GM23338 (cell line): ENCODE results near the gene ROCK2. TPM values are rescaled to one million over a fixed set of nuclear protein-coding genes. Genes with fewer than 3 reads are reported as not detected.

Source experiments
- ATAC-seq: fragments of 200-7000 bp; cut with Tn5 transposase; 3 replicates; pipeline ENCODE4 v1.9.1; 2020
- DNase-seq: peaks from one replicate; pipeline ENCODE4 v3.0.0-alpha.2; 2015; ENCODE audit warnings: low spot score
- H2AFZ ChIP-seq: fragments of 200-600 bp; sonication (generic); 2 replicates; pipeline ENCODE4 v1.8.0; 2016; ENCODE audit warnings: antibody characterized with exemption, mild to moderate bottlenecking, moderate library complexity
- H3F3A ChIP-seq: fragments of 200-600 bp; sonication (generic); replicated peaks from 2 replicates; pipeline ENCODE4 v1.8.0; 2017; ENCODE audit warnings: antibody characterized with exemption, mixed run types, low read depth
- H3K27ac ChIP-seq: fragments of 200-600 bp; sonication (generic); 2 replicates; pipeline ENCODE4 v1.6.1; 2016; ENCODE audit warnings: low read depth
- H3K27me3 ChIP-seq: fragments of 200-600 bp; sonication (generic); 2 replicates; pipeline ENCODE4 v1.8.0; 2016; ENCODE audit warnings: mild to moderate bottlenecking, mixed run types, moderate library complexity; ENCODE audit not compliant: insufficient read depth
- H3K36me3 ChIP-seq: fragments of 200-600 bp; sonication (generic); 2 replicates; pipeline ENCODE4 v1.8.0; 2016; ENCODE audit warnings: mild to moderate bottlenecking; ENCODE audit not compliant: insufficient read depth
- H3K4me1 ChIP-seq: fragments of 200-600 bp; sonication (generic); 2 replicates; pipeline ENCODE4 v1.8.0; 2016; ENCODE audit warnings: mild to moderate bottlenecking, moderate library complexity; ENCODE audit not compliant: insufficient read depth
- H3K4me2 ChIP-seq: fragments of 200-600 bp; sonication (generic); 2 replicates; pipeline ENCODE4 v1.7.1; 2017; ENCODE audit warnings: mixed run types
- H3K4me3 ChIP-seq: fragments of 200-600 bp; sonication (generic); 2 replicates; pipeline ENCODE4 v1.6.1; 2016; ENCODE audit warnings: mixed run types
- H3K79me2 ChIP-seq: fragments of 200-600 bp; sonication (generic); replicated peaks from 2 replicates; pipeline ENCODE4 v1.8.0; 2017; ENCODE audit warnings: mild to moderate bottlenecking; ENCODE audit not compliant: insufficient read depth
- H3K9me2 ChIP-seq: fragments of 200-600 bp; sonication (generic); 2 replicates; pipeline ENCODE4 v1.8.0; 2017; ENCODE audit not compliant: insufficient read depth
- H4K20me1 ChIP-seq: fragments of 200-600 bp; sonication (generic); replicated peaks from 2 replicates; pipeline ENCODE4 v1.8.0; 2017; ENCODE audit warnings: mild to moderate bottlenecking; ENCODE audit not compliant: insufficient read depth
- H3K27ac Mint-ChIP-seq: 2 replicates; pipeline ENCODE4 v1.8.0; 2020; ENCODE audit warnings: inconsistent platforms, mild to moderate bottlenecking, moderate library complexity, mixed read lengths
- H3K27me3 Mint-ChIP-seq: 3 replicates; pipeline ENCODE4 v1.8.0; 2022; ENCODE audit warnings: low read depth, mild to moderate bottlenecking, moderate library complexity, mixed read lengths, inconsistent platforms; ENCODE audit not compliant: insufficient read depth, poor library complexity
- H3K36me3 Mint-ChIP-seq: 3 replicates; pipeline ENCODE4 v1.8.0; 2021; ENCODE audit warnings: low read depth, mild to moderate bottlenecking, inconsistent platforms, moderate library complexity, mixed read lengths
- H3K4me1 Mint-ChIP-seq: 3 replicates; pipeline ENCODE4 v1.8.0; 2020; ENCODE audit warnings: mild to moderate bottlenecking, inconsistent platforms, mixed read lengths
- H3K4me3 Mint-ChIP-seq: 3 replicates; pipeline ENCODE4 v1.8.0; 2021; ENCODE audit warnings: moderate library complexity, mild to moderate bottlenecking, inconsistent platforms, mixed read lengths
- H3K9me3 Mint-ChIP-seq: 3 replicates; pipeline ENCODE4 v1.8.0; 2020; ENCODE audit warnings: moderate library complexity, mild to moderate bottlenecking, inconsistent platforms, mixed read lengths
- CREB1 ChIP-seq: fragments of 250-450 bp; sonication (Bioruptor Pico); IDR thresholded peaks from 2 replicates; pipeline ENCODE4 v1.5.0; 2020; ENCODE audit warnings: low read depth, mild to moderate bottlenecking, moderate library complexity
- EZH2phosphoT487 ChIP-seq: fragments of 200-600 bp; sonication (generic); IDR thresholded peaks from one replicate; pipeline ENCODE4 v1.8.1; 2018; ENCODE audit warnings: antibody characterized with exemption; ENCODE audit not compliant: unreplicated experiment
- STAT1 ChIP-seq: IDR thresholded peaks from one replicate; pipeline ENCODE4 v1.6.1; 2016; ENCODE audit warnings: antibody characterized with exemption; ENCODE audit not compliant: unreplicated experiment
- ZNF114 ChIP-seq: fragments of 250-450 bp; sonication (Bioruptor Pico); IDR thresholded peaks from 2 replicates; pipeline ENCODE4 v1.5.0; 2020; ENCODE audit warnings: mild to moderate bottlenecking, moderate library complexity
- polyA plus RNA-seq: library from polyadenylated mRNA; unstranded; fragments of >200 nt; fragmentation: Nextera tagmentation; extraction: Ambion mirVana; gene quantifications from 2 replicates; pipeline ENCODE4 v1.2.1, GENCODE V29; 2016
- total RNA-seq: library from RNA; depleted of rRNA; stranded (reverse); fragments of >200 nt; shearing (Covaris generic); gene quantifications from 2 replicates; pipeline ENCODE4 v1.2.3, GENCODE V29; 2014
- TF ChIP-seq, protein P1 (sequence below): IDR thresholded peaks from one replicate; pipeline ENCODE4 v1.6.1; 2018; ENCODE audit warnings: antibody characterized with exemption; ENCODE audit not compliant: unreplicated experiment
- TF ChIP-seq, protein P2 (sequence below): IDR thresholded peaks from 2 replicates; pipeline ENCODE4 v1.6.1; 2016; ENCODE audit warnings: antibody characterized with exemption
- TF ChIP-seq, protein P3 (sequence below): fragments of 250-450 bp; sonication (Bioruptor Pico); IDR thresholded peaks from 2 replicates; pipeline ENCODE4 v1.5.0; 2020; ENCODE audit warnings: mild to moderate bottlenecking, moderate library complexity

ROCK2 gene
- total and polyA plus RNA-seq, 2 experiments from 2014 or later, result 16.4 to 28.0 TPM

DNA sequence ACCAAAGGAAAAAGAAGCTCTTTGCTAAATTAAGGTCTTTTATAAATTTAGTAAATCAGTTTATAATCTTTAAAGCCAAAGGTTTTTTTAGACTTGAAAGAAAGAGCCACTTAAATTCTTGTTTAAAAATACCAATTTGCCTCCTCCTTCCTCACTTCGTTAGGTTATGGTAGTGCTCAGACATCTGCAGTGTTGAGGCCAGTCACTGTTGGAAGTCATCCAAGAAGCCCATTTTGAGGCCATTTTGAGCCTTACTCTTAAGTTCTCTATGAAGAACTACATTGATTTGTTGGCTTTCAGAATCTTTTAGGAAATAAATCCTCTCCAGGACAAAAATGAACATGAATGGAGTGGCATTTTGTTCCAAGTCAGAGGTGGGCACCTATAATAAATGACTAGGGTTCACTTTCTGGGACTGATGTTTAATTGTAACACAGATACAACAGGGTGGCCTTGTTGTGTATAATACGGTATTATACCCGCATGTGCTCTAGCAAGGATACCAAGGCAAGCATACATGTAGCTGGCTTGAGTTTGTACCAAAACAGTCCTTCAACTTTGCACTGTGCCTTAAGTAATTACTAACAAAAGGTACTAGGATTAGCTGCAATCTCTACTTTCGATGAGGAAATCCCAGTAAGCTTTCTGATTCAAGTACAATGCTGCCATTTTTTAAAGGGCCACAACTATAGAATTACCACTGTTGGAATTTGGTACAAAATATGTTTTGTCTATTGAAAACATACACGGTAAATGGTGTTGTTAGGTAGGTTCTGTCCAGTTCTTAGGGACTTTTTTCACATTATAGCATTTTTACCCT is 166.4 kb downstream of the ROCK2 start:
- no peak overlapping the region for H3K27ac ChIP-seq
- H3K79me2 ChIP-seq, result no peaks in the 10 kb centered on the region
- DNase-seq (no peak), ATAC-seq (no peak)
- no peak overlapping the region for H2AFZ ChIP-seq
- no peaks in the 10 kb centered on the region for H3K27me3 Mint-ChIP-seq
- no peaks in the 10 kb centered on the region for H3F3A ChIP-seq
- no peaks in the 10 kb centered on the region for H4K20me1 ChIP-seq
- no peak overlapping the region for H3K4me3 ChIP-seq
- TF ChIP-seq CREB1 (CRISPR knock-in tag), result no peak
- TF ChIP-seq, protein P1, sequence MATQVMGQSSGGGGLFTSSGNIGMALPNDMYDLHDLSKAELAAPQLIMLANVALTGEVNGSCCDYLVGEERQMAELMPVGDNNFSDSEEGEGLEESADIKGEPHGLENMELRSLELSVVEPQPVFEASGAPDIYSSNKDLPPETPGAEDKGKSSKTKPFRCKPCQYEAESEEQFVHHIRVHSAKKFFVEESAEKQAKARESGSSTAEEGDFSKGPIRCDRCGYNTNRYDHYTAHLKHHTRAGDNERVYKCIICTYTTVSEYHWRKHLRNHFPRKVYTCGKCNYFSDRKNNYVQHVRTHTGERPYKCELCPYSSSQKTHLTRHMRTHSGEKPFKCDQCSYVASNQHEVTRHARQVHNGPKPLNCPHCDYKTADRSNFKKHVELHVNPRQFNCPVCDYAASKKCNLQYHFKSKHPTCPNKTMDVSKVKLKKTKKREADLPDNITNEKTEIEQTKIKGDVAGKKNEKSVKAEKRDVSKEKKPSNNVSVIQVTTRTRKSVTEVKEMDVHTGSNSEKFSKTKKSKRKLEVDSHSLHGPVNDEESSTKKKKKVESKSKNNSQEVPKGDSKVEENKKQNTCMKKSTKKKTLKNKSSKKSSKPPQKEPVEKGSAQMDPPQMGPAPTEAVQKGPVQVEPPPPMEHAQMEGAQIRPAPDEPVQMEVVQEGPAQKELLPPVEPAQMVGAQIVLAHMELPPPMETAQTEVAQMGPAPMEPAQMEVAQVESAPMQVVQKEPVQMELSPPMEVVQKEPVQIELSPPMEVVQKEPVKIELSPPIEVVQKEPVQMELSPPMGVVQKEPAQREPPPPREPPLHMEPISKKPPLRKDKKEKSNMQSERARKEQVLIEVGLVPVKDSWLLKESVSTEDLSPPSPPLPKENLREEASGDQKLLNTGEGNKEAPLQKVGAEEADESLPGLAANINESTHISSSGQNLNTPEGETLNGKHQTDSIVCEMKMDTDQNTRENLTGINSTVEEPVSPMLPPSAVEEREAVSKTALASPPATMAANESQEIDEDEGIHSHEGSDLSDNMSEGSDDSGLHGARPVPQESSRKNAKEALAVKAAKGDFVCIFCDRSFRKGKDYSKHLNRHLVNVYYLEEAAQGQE, result no peak
- TF ChIP-seq, protein P2, sequence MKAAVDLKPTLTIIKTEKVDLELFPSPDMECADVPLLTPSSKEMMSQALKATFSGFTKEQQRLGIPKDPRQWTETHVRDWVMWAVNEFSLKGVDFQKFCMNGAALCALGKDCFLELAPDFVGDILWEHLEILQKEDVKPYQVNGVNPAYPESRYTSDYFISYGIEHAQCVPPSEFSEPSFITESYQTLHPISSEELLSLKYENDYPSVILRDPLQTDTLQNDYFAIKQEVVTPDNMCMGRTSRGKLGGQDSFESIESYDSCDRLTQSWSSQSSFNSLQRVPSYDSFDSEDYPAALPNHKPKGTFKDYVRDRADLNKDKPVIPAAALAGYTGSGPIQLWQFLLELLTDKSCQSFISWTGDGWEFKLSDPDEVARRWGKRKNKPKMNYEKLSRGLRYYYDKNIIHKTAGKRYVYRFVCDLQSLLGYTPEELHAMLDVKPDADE, result no peak
- H3K4me1 ChIP-seq, result no peaks in the 10 kb centered on the region
- no peaks in the 10 kb centered on the region for H3K27me3 ChIP-seq
- H3K27ac Mint-ChIP-seq, result no peak overlapping the region
- no peak overlapping the region for H3K4me3 Mint-ChIP-seq
- H3K4me2 ChIP-seq, result no peak overlapping the region
- H3K4me1 Mint-ChIP-seq, result peaks cover 4% of the 10 kb centered on the region; the same call in 2 of the 3 replicates
- H3K9me2 ChIP-seq, result no peaks in the 10 kb centered on the region
- no peaks in the 10 kb centered on the region for H3K9me3 Mint-ChIP-seq
- H3K36me3 ChIP-seq, result 0 out of 2 replicates have a peak, but pooled peaks cover 7% of the 10 kb centered on the region
- no peaks in the 10 kb centered on the region; the same call in 2 of the 3 replicates for H3K36me3 Mint-ChIP-seq

DNA sequence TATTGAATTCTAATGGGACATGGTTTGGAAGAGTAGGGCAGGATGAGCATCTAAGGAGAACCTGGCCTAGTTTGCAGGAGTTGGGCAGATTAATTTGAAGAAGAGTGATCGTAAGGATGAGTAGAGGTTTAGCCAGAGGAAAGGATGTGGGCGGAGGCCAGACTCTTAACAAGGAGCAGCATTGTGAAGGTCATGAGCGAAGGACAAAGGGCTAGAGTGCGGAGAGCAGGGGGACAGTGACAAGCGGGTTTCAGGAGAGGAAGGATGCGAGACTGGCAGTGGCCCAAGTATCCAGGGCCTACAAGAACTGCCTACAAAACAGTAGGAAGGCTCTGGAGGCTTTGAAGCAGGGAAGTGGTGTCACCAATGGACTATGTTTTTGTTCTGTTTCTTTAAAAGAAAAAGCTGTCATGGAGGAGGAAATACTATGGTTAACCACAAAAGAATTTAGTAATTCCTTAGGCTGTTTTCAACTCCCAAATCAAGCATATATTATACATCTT is 169.1 kb downstream of the ROCK2 start:
- H3K4me3 ChIP-seq, result no peak overlapping the region
- H3K27me3 Mint-ChIP-seq, result no peaks in the 10 kb centered on the region
- H3F3A ChIP-seq, result no peaks in the 10 kb centered on the region
- H4K20me1 ChIP-seq, result no peaks in the 10 kb centered on the region
- H2AFZ ChIP-seq, result no peak overlapping the region
- no peaks in the 10 kb centered on the region for H3K79me2 ChIP-seq
- DNase-seq, result no peak
- no peak overlapping the region for H3K27ac Mint-ChIP-seq
- H3K9me2 ChIP-seq, result no peaks in the 10 kb centered on the region
- H3K36me3 ChIP-seq, result no peaks in the 10 kb centered on the region
- no peaks in the 10 kb centered on the region for H3K9me3 Mint-ChIP-seq
- H3K36me3 Mint-ChIP-seq, result no peaks in the 10 kb centered on the region
- H3K4me1 Mint-ChIP-seq, result peaks cover 4% of the 10 kb centered on the region; the same call in 2 of the 3 replicates
- H3K27ac ChIP-seq, result no peak overlapping the region
- no peaks in the 10 kb centered on the region for H3K4me1 ChIP-seq
- no peak overlapping the region for H3K4me2 ChIP-seq
- no peak; the same call in 2 of the 3 replicates for ATAC-seq
- H3K4me3 Mint-ChIP-seq, result no peak overlapping the region
- no peaks in the 10 kb centered on the region for H3K27me3 ChIP-seq
- TF ChIP-seq CREB1 (CRISPR knock-in tag) (no peak), ZNF114 (no peak), STAT1 (no peak), EZH2phosphoT487 (no peak)
- TF ChIP-seq, protein P3, sequence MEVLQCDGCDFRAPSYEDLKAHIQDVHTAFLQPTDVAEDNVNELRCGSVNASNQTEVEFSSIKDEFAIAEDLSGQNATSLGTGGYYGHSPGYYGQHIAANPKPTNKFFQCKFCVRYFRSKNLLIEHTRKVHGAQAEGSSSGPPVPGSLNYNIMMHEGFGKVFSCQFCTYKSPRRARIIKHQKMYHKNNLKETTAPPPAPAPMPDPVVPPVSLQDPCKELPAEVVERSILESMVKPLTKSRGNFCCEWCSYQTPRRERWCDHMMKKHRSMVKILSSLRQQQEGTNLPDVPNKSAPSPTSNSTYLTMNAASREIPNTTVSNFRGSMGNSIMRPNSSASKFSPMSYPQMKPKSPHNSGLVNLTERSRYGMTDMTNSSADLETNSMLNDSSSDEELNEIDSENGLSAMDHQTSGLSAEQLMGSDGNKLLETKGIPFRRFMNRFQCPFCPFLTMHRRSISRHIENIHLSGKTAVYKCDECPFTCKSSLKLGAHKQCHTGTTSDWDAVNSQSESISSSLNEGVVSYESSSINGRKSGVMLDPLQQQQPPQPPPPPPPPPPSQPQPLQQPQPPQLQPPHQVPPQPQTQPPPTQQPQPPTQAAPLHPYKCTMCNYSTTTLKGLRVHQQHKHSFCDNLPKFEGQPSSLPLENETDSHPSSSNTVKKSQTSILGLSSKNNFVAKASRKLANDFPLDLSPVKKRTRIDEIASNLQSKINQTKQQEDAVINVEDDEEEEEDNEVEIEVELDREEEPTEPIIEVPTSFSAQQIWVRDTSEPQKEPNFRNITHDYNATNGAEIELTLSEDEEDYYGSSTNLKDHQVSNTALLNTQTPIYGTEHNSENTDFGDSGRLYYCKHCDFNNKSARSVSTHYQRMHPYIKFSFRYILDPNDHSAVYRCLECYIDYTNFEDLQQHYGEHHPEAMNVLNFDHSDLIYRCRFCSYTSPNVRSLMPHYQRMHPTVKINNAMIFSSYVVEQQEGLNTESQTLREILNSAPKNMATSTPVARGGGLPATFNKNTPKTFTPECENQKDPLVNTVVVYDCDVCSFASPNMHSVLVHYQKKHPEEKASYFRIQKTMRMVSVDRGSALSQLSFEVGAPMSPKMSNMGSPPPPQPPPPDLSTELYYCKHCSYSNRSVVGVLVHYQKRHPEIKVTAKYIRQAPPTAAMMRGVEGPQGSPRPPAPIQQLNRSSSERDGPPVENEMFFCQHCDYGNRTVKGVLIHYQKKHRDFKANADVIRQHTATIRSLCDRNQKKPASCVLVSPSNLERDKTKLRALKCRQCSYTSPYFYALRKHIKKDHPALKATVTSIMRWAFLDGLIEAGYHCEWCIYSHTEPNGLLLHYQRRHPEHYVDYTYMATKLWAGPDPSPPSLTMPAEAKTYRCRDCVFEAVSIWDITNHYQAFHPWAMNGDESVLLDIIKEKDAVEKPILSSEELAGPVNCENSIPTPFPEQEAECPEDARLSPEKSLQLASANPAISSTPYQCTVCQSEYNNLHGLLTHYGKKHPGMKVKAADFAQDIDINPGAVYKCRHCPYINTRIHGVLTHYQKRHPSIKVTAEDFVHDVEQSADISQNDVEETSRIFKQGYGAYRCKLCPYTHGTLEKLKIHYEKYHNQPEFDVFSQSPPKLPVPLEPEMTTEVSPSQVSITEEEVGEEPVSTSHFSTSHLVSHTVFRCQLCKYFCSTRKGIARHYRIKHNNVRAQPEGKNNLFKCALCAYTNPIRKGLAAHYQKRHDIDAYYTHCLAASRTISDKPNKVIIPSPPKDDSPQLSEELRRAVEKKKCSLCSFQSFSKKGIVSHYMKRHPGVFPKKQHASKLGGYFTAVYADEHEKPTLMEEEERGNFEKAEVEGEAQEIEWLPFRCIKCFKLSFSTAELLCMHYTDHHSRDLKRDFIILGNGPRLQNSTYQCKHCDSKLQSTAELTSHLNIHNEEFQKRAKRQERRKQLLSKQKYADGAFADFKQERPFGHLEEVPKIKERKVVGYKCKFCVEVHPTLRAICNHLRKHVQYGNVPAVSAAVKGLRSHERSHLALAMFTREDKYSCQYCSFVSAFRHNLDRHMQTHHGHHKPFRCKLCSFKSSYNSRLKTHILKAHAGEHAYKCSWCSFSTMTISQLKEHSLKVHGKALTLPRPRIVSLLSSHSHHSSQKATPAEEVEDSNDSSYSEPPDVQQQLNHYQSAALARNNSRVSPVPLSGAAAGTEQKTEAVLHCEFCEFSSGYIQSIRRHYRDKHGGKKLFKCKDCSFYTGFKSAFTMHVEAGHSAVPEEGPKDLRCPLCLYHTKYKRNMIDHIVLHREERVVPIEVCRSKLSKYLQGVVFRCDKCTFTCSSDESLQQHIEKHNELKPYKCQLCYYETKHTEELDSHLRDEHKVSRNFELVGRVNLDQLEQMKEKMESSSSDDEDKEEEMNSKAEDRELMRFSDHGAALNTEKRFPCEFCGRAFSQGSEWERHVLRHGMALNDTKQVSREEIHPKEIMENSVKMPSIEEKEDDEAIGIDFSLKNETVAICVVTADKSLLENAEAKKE (CRISPR knock-in tag), result no peak
